Activated naive CD8-positive, alpha-beta T cell treated with anti-CD3 and anti-CD28 coated beads, Interleukin-2, amount 10 ng/mL, durations not matched to agents 7 days and 5 days (primary cell): ENCODE measurements around the gene LEP. TPM values are rescaled to one million over a fixed set of nuclear protein-coding genes. Genes with fewer than 3 reads are reported as not detected.

Experiments used
- ATAC-seq: fragments of 150-1000 bp; cut with Tn5 transposase; one replicate; pipeline ENCODE4 v1.10.0; 2021; ENCODE audit warnings: low read depth, moderate library complexity
- POLR2A ChIA-PET: fragments of 350-600 bp; sonication (Branson Sonifier 250); formaldehyde crosslinking; loops from one replicate; lab custom pipeline; 2021; ENCODE audit warnings: antibody characterized with exemption; lab: Charles Lee
- DNase-seq: peaks from one replicate; pipeline ENCODE4 v3.0.0; 2021
- H3K27ac Mint-ChIP-seq: one replicate; pipeline ENCODE4 v1.8.0; 2022; ENCODE audit warnings: mild to moderate bottlenecking, mixed read lengths
- H3K27me3 Mint-ChIP-seq: one replicate; pipeline ENCODE4 v1.8.0; 2022; ENCODE audit warnings: mild to moderate bottlenecking, moderate library complexity, mixed read lengths
- H3K36me3 Mint-ChIP-seq: one replicate; pipeline ENCODE4 v1.8.0; 2021; ENCODE audit warnings: mild to moderate bottlenecking, mixed read lengths
- H3K4me1 Mint-ChIP-seq: one replicate; pipeline ENCODE4 v1.8.0; 2021; ENCODE audit warnings: mixed read lengths
- H3K4me3 Mint-ChIP-seq: one replicate; pipeline ENCODE4 v1.8.0; 2022; ENCODE audit warnings: mild to moderate bottlenecking, moderate library complexity, mixed read lengths
- H3K9me3 Mint-ChIP-seq: one replicate; pipeline ENCODE4 v1.8.0; 2021; ENCODE audit warnings: mixed read lengths
- total RNA-seq, 2 experiments: library from RNA; stranded (reverse); gene quantifications; one replicate each; pipeline ENCODE4 v1.2.3, GENCODE V29; 2021

The LEP gene
- total RNA-seq = not detected

- H3K27ac Mint-ChIP-seq = no peak within 1 kb of the TSS
Observed at GRCh38 chr7:128240696-128241386, at the start of gene LEP. LEP (plus strand) TSS chr7:128241278; CDS start chr7:128252019, 10,741 bp downstream.

DNA sequence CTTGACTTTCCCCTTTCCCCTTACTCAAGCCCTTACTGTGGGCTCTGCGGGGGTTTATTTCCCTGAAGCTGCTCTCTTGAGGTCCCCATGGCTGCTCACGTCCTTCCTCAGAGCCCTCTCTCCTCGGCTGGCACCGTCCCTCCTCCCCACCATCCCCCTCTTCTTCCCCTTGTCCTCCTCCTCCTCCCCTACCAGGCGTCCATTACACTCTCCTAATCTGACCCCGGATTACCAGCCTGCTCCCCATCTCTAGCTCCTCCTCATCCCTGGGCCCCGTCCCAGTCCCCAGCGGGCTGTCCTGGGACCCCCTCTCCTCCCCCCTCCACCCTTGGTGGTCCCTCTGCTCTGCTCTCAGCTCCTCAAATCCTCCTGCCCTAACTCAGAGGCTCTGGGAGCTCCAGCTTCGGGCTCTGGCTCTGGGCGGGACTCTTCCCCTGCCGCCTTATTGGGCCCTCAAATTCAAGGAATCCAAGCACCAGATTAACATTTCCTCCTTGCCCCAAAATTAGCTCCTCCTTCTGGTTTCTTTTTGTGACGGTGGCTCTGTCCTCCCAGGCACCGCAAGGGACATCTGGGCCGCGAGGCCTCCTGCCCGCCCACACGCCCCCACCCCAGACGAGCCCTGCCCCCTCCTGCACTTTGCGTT, 48.5 kb upstream of the LEP start:
- H3K4me3 Mint-ChIP-seq = no peak overlapping the region

More at GRCh38 chr7:128240696-128241386, at the start of gene LEP:
- Mint-ChIP-seq H3K4me3 (no peak within 1 kb of the TSS), H3K36me3 (peaks cover 7% of the 10 kb centered on the region), H3K9me3 (peaks cover 15% of the 10 kb centered on the region), H3K27me3 (peaks cover 32% of the 10 kb centered on the region), H3K4me1 (peaks cover 11% of the 10 kb centered on the region)
- POLR2A ChIA-PET = no interaction called here
- DNase-seq = no peak
- ATAC-seq = no peak

DNA sequence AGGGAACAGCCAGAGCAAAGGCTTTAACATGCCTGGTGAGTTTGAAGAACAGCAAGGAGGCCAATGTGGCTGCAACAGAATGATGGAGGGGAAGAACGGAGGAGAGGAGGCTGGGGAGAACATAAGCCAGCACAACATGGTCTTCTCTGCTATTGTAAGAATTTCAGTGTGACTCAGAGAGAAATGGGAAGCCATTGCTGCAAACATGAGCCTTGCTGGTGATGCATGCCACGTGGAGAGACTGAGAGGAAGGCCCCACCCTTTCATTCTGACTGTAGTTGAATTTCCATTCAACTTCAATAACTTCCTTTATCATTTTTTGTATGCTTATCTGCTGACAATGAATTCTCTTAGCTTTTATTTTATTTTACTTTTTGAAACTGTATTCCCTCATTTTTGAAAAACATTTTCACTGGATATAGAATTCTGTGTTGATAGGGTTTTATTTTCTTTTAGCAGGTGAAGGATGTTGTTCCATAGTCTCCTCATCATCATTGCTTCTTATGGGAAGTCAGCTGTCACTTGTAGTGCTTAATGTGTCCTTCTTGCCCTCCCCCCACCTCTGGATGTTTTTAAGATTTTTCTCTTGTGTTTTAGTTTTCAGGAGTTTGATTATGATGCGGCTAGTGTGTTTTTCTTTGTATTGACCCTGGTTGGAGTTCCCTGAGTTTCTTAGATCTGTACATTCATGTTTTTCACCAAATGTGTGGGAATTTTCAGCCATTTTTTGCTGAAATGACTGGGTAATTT, 46.4 kb upstream of the LEP start:
- Mint-ChIP-seq H3K27ac (no peak overlapping the region), H3K27me3 (peaks cover 26% of the 10 kb centered on the region), H3K9me3 (peaks cover 14% of the 10 kb centered on the region), H3K4me3 (no peak overlapping the region), H3K4me1 (no peaks in the 10 kb centered on the region), H3K36me3 (peaks cover 4% of the 10 kb centered on the region)
- POLR2A ChIA-PET = no interaction called here
- ATAC-seq = no peak
- DNase-seq = no peak

More for the DNA sequence above, 48.5 kb upstream of the LEP start:
- Mint-ChIP-seq H3K9me3 (peaks cover 14% of the 10 kb centered on the region), H3K27me3 (peaks cover 23% of the 10 kb centered on the region), H3K4me1 (no peaks in the 10 kb centered on the region), H3K36me3 (peaks cover 4% of the 10 kb centered on the region), H3K27ac (no peak overlapping the region)
- no peak for ATAC-seq
- DNase-seq = no peak
- POLR2A ChIA-PET = no interaction called here

GRCh38 chr7:128197589-128197988, 43.5 kb upstream of the LEP start:
- peaks cover 36% of the 10 kb centered on the region for H3K27me3 Mint-ChIP-seq
- no peak for ATAC-seq
- peaks cover 8% of the 10 kb centered on the region for H3K4me1 Mint-ChIP-seq
- peaks cover 4% of the 10 kb centered on the region for H3K36me3 Mint-ChIP-seq
- POLR2A ChIA-PET = no interaction called here
- H3K27ac Mint-ChIP-seq = no peak overlapping the region
- no peak for DNase-seq
- H3K9me3 Mint-ChIP-seq = peaks cover 14% of the 10 kb centered on the region
- no peak overlapping the region for H3K4me3 Mint-ChIP-seq

DNA sequence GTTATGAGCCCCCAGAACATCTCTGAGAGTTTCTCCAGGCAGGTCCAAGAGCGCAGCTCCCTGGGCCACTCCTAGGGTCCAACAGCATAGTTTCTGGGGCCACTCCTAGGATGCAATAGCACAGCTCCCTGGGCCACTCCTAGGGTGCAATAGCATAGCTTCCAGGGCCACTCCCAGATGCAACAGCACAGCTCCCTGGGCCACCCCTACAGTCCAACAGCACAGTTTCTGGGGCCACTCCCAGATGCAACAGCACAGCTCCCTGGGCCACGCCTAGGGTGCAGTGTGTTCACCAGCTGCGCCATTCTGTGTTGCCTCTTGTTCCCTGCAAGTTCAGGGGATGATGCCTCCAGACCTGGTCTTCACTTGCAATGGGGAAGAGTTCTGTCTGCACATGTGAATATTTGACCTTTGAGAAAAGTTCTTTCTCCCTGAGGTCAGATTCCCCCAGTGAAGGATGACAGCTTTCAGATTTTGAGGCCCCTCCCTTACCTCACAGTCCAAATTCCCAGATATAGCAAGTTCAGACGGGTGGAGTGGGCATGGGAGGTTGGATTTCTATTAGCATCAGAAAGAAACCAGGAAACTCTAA, 43.0 kb upstream of the LEP start:
- H3K4me1 Mint-ChIP-seq = peaks cover 8% of the 10 kb centered on the region
- H3K9me3 Mint-ChIP-seq = peaks cover 14% of the 10 kb centered on the region

DNA sequence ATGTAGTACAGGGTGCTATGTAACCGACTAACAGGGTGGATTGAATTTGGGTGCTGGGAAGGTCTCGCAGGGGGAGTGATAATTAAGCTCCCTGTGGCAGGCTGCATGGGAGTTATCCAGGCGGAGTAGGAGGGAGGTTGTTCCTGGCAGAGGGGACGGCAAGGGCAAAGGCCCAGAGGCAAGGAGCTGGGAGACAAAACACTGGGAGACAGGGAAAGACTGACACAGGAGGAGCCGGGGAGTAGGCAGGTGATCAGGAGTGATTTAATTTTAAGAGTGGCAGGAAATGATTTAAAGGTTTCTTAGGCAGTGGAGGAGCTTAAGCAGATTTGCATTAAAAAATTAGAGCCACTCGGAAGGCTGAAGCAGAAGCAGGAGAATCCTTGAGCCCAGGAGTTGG, 40.7 kb upstream of the LEP start:
- H3K27me3 Mint-ChIP-seq = peaks cover 39% of the 10 kb centered on the region
- H3K4me1 Mint-ChIP-seq = peaks cover 8% of the 10 kb centered on the region
- no peak overlapping the region for H3K27ac Mint-ChIP-seq
- ATAC-seq = no peak
- H3K4me3 Mint-ChIP-seq = no peak overlapping the region
- H3K9me3 Mint-ChIP-seq = peaks cover 5% of the 10 kb centered on the region
- POLR2A ChIA-PET = no interaction called here
- H3K36me3 Mint-ChIP-seq = no peaks in the 10 kb centered on the region
- DNase-seq = no peak

More for the DNA sequence above, 43.0 kb upstream of the LEP start:
- H3K36me3 Mint-ChIP-seq = peaks cover 4% of the 10 kb centered on the region
- DNase-seq (no peak), ATAC-seq (no peak)
- no peak overlapping the region for H3K4me3 Mint-ChIP-seq
- POLR2A ChIA-PET = no interaction called here
- peaks cover 40% of the 10 kb centered on the region for H3K27me3 Mint-ChIP-seq
- no peak overlapping the region for H3K27ac Mint-ChIP-seq

DNA sequence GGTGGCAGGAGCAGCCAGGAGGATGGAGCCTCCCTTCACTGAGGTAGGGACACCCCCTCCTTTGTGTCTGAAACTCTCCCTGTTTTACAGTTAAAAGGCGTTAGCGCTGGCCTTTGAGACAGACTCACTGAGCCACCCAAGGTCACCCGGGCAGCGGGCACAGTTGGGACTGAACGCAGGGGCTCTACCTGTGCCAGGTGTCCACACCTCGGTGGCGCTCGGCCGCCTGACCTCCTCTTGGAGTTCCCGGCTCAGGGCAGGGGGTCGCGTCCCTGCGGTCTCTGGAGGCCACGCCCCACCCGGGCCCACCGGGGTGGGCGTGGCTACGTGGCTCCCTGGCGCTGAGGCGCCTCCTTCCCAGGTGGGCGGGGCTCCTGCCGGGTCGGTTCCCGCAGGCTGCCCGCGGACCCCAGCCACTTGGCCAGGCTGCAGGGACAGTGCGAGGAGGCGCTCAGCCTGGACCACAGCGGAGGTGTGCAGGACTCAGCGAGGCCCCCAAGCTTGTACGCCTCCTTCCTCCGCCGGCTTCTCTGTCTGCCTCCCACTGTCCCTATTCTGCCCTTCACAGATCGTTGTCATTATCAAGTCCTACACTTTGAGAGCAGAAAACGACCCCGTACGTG, 39.9 kb upstream of the LEP start:
- Mint-ChIP-seq H3K27ac (no peak overlapping the region), H3K4me1 (peaks cover 8% of the 10 kb centered on the region), H3K9me3 (peaks cover 3% of the 10 kb centered on the region), H3K36me3 (no peaks in the 10 kb centered on the region), H3K4me3 (peak overlapping the region; percentile 67), H3K27me3 (peaks cover 39% of the 10 kb centered on the region)
- ATAC-seq (peak; percentile 36), DNase-seq (no peak)
- POLR2A ChIA-PET = no interaction called here

- H3K27me3 Mint-ChIP-seq = peaks cover 39% of the 10 kb centered on the region
- peak; percentile 14 for ATAC-seq
- H3K27ac Mint-ChIP-seq = no peak overlapping the region
Observed at GRCh38 chr7:128201690-128202085, 39.4 kb upstream of the LEP start.

DNA sequence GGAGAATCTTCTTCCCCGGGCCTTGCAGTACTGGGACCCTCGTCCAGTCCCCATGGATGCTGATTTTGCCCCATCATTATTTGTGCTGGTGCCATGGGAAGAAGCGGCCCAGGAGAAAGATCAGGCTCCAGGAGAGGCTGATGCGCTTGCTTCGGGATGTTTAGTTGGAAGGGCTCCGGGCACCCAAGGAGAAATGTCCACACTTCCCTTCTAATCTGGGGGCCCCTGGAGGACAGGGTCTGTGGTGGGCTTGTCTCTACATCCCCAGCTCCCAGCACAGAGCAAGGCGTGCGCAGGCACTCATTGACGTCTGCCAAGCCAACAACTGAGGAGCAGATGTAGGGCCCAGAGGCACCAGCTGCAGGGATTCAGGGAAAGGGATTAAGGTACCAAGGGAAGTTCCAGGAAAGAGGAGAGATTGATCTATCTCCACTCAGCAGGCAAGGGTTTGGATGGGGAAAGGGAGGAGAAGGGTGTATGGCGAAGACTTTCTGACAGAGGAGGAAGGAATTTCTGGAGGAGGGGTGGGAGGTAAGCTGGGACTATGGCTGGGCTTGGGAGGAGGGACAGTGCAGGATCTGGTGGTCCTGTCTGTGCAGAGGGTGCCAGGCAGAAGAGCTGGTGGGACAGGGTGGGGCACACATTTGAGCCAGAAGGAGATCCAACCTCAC, 38.7 kb upstream of the LEP start:
- ATAC-seq (no peak), DNase-seq (no peak)
- Mint-ChIP-seq H3K27me3 (peaks cover 39% of the 10 kb centered on the region), H3K27ac (no peak overlapping the region), H3K36me3 (no peaks in the 10 kb centered on the region), H3K4me3 (no peak overlapping the region), H3K9me3 (no peaks in the 10 kb centered on the region), H3K4me1 (peaks cover 8% of the 10 kb centered on the region)
- POLR2A ChIA-PET = no interaction called here

More at GRCh38 chr7:128201690-128202085, 39.4 kb upstream of the LEP start:
- no peaks in the 10 kb centered on the region for H3K36me3 Mint-ChIP-seq
- POLR2A ChIA-PET = no interaction called here
- H3K4me1 Mint-ChIP-seq = peaks cover 8% of the 10 kb centered on the region
- H3K4me3 Mint-ChIP-seq = peak overlapping the region; percentile 67
- H3K9me3 Mint-ChIP-seq = peaks cover under 1% of the 10 kb centered on the region
- DNase-seq = no peak

DNA sequence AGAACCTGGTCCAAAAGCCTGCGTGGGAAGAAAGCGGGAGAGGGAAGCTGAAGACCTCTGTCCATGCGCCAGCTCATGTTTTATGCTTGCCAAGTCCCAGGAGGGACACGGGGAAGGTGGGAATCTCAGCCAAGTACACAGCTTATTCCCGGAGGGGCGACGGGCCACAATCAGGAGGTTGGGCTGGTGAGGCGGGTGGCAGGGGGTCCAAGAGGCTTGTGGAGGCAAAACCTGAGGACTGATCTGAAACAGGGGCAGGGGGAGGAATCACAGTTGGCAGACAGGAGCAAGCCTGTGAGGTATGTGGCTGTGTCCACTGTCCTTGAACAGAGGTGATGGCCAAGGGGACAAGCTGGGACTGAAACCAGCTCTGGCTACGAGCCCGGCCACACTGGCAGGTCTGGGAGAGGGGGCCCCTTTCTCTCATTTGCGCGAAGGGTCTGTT, 38.0 kb upstream of the LEP start:
- DNase-seq (no peak), ATAC-seq (no peak)
- Mint-ChIP-seq H3K4me1 (peaks cover 8% of the 10 kb centered on the region), H3K27me3 (peaks cover 39% of the 10 kb centered on the region), H3K27ac (no peak overlapping the region), H3K36me3 (no peaks in the 10 kb centered on the region), H3K4me3 (no peak overlapping the region), H3K9me3 (no peaks in the 10 kb centered on the region)
- POLR2A ChIA-PET = no interaction called here

DNA sequence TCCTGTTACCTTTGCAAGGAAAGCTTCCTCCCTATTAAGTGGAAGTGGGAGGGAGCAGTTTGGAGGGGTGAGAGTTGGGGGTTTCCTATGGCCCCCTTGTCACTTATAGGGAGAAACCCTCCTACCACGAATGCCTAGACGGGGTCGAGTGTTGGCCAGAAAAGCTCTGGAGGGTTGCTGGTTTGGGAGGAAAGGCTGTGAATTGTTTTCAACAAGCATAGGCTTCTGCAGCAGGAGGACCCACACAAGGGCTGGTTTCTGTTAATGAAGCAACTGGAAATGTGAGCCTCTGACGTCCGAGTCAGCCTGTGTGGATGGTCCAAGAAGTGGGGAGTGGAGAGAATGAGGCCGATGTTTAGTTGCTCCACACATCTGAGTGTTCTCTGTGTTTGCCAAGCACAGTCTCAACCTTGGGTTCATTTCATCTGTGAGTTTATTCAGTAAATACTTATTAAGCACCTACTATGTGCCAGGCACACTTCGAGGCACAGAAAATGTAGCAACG, 37.3 kb upstream of the LEP start:
- Mint-ChIP-seq H3K4me3 (no peak overlapping the region), H3K36me3 (no peaks in the 10 kb centered on the region), H3K9me3 (no peaks in the 10 kb centered on the region), H3K27me3 (peaks cover 39% of the 10 kb centered on the region), H3K27ac (no peak overlapping the region), H3K4me1 (peaks cover 8% of the 10 kb centered on the region)
- no peak for DNase-seq
- POLR2A ChIA-PET = no interaction called here
- ATAC-seq = no peak

DNA sequence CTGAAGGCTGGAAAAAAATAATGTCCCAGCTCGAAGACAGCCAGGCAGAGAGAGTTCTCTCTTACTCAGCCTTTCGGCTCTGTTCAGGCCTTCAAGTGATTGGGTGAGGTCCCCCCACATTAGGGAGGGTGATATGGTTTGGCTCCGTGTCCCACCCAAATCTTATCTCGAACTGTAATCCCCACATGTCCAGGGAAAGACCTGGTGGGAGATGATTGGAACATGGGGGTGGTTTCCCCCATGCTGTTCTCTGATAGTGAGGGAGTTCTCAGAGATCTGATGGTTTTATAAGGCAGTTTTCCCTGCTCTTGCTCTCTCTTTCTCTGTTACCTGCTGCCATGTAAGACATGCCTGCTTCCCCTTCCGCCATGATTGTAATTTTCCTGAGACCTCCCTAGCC, 36.6 kb upstream of the LEP start:
- no peak for DNase-seq
- Mint-ChIP-seq H3K4me3 (no peak overlapping the region), H3K9me3 (no peaks in the 10 kb centered on the region), H3K4me1 (peaks cover 8% of the 10 kb centered on the region), H3K27me3 (peaks cover 32% of the 10 kb centered on the region), H3K27ac (no peak overlapping the region), H3K36me3 (no peaks in the 10 kb centered on the region)
- ATAC-seq = no peak
- POLR2A ChIA-PET = no interaction called here
